Retina (tissue), 1 donor: ENCODE results near the gene IQUB.
"Not testable (repeated sequence)": the region's sequence is repeated elsewhere in the genome, so short reads cannot be mapped to it uniquely, and the experiment has no call there.

Source experiments
- DNase-seq: peaks from one replicate; pipeline ENCODE4 v3.0.0-alpha.2; 2016

IQUB gene

DNA sequence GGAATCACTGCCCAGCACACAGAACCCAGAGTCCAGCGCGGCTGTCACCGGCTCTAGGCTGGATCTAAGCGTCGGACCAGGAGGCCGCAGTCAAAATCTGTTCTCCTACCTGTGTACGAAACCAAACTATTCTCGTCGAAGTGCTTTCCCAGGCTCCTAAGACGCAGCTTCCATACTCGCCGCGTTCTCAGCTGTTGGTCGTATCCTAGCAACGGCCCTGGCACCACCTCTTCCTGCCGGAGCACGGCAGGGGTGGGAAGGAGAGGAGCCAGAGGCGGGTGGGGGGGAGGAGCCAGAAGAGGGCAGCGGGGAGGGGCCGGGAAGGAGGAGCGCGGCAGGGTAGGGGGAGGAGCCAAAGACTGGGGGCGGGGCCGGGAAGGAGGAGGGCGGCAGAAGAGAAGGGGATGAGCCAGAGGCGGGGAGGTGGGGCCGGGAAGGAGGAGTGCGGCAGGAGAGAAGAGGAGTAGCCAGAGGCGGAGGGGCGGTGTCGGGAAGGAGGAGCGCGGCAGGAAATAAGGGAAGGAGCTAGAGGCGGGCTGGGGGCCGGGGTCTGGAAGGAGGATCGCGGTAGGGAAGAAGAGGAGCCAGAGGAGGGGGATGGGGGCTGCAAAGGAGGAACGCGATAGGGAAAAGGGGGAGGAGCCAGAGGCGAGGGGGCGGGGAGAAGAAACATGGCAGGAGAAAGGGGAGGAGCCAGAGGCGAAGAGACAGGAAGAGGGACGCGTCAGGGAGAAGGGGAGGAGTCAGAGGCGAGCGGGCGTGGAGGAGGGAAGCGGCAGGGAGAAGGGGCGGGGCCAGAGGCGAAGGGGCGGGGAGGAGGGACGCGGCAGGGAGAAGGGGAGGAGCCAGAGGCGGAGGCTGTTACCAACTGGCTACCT is at the start of gene IQUB:
TSS of gene IQUB (minus strand) at position 213 of the 878 bp plus-strand sequence. CDS start 22,255 bp downstream, outside the sequence.
- DNase-seq, result peak; percentile 92

DNA sequence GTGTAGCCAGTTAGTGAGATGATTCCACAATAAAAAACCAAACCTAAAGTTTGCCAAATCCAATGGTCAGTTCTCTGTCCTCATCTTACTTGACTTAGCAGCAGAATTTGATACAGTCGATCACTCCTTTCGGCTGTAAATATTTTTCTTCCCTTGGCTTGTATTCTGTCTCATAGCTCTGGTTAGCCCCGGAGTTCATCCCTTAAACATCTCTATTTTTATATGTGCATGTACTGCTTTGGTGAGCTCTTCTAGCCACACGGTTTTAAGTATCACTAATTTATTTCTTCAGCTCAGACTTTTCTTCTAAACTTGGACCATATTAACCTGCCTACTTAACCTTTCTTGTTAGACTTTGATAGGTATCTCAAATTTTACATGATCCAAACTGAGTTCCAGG is 49.4 kb upstream of the IQUB start:
- DNase-seq, result no peak

DNA sequence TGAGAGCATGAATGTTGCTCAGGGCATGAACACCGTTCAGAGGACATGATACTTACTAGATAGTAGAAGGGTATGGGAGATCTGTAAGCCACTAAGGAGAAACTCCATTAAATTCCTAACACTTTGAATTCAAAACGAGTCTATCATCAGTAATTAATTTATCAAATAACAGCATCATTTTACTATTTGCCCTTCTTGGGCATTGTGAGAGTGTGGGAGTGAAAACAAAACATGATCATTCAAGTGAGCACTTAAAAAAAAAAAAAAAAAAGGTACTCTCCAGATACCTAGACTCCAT is 46.7 kb upstream of the IQUB start:
- no peak for DNase-seq

GRCh38 chr7:123580406-123581161 is 46.2 kb upstream of the IQUB start:
- peak; percentile 30 for DNase-seq

DNA sequence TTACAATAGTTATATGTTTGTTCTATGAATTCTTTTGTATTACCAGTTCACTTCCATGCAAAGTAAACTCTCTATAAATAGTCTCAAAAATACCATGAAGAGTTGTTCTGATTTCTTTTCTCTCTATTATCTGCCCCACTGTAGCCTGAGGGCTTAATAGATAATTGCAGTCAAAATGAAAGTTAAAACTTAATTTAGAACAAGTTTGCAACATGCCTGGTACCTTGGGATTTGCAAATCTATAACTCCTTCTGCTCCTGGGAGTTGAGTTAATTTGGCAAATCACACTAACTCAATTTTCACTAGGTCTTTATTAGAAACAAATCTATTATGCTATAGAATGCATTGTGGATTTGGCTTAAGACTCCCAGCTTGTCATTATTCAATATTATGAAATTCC is 45.0 kb upstream of the IQUB start:
- DNase-seq, result no peak

GRCh38 chr7:123573896-123574467 is 39.6 kb upstream of the IQUB start:
- no peak for DNase-seq

DNA sequence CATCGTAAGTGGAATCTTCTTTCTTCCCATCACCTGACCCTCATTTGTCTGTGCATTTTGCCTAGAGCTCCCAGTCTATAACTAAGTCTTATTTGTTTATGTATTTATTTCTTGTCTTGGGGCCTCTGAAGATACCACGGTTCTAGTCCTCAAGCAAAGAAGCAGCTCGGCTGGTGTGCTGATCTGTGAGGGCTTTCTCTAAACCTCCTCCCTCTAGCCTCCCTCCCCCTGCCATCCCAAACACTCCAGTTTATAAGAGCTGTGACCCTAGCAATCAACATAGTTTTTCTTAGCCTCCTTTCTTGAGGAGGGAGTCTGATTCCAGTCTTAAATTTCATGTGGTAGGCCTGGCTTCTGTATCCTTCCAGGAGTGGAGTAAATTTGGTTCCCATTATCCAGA is 38.9 kb upstream of the IQUB start:
- DNase-seq, result no peak

DNA sequence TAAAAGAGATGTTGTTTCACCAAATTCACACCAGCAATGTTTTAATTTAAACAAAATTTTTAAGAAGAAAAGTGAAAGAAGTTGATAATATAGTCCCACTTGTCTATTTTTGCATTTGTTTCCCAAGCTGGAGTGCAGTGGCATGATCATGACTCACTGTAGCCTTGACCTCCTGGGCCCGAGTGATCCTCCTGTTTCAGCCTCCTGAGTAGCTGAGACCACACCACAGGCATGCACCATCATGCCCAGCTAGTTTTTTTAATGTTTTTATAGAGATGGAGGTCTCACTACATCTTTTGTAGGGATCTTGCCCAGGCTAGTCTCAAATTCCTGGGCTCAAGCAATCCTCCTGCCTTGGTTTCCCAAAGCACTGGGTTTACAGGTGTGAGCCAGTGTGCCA is 37.3 kb upstream of the IQUB start:
- DNase-seq, result no peak

DNA sequence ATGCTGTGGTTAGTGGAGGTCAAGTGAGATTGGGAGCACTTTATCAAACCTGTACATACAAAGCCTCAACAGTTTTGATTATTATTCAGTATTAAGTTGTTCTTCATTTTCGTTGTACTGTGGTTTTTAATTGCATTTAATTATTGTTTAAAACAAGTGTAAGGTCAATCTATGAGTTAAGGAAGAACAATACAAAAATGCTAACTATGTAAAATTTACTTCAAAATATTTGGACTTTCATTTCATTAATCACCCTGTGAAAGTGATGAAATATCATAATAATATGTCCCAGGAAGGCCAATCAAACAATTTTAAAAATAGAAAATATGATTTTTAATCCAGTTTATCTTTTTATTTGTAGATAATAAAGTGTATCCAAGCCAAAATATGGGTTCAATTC is 36.8 kb upstream of the IQUB start:
- DNase-seq, result no peak

DNA sequence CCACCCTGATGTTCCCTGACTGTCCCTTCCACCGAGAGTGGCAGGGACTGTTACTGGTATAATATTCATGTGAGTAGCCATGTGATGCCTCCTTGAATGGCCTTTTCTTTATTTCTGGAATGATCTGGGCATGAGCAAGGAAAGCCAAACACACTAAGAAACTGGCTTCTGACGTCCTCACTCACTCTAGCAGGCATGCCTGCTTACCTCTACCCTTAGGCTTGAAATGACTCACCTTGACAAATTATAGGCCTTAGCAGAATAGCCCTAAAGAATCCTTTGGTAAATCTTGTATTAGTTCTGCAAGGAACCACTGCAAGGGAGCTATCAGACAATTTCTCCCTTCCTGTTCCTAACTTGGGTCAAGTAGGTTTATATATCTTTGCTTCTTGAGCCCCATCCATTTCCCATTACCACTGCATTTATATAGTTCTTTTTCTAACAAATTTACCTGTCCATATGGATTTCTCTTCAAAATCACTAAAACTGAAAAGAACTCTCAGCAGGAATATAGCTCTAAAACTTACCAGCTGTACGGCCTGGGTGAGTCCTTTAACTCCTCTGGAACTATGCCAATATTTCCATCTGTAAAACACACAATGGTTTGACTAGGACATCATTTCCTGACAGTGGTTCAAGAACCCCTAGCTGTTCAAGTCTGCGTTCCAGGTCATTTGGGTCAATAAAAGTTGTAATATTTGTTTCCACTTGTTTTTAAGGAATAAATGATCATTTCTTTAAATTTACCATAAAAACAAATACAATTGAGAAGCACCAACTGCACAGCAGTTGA is 36.2 kb upstream of the IQUB start:
- DNase-seq, result no peak

- no peak for DNase-seq
Measured at GRCh38 chr7:123569352-123570010, 35.1 kb upstream of the IQUB start.

DNA sequence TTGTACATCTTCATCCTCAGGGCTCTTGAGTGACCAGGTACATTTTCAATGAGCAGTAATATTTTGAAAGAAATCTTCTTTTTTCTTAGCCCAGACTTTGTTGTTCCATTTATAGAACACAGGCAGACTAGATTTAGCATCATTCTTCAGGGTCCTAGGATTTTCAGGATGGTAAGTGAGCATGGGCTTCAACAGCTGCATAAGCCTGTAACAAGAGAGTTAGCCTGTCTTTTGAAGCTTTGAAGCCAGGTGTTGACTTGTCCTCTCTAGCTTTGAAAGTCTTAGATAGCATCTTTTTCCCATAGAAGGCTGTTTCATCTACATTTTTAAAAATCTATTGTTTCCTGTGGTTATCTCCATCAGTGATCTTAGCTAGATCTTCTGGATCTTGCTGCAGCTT is 27.7 kb upstream of the IQUB start:
- DNase-seq, result no peak

GRCh38 chr7:123558289-123558874 is 24.0 kb upstream of the IQUB start:
- no peak for DNase-seq

DNA sequence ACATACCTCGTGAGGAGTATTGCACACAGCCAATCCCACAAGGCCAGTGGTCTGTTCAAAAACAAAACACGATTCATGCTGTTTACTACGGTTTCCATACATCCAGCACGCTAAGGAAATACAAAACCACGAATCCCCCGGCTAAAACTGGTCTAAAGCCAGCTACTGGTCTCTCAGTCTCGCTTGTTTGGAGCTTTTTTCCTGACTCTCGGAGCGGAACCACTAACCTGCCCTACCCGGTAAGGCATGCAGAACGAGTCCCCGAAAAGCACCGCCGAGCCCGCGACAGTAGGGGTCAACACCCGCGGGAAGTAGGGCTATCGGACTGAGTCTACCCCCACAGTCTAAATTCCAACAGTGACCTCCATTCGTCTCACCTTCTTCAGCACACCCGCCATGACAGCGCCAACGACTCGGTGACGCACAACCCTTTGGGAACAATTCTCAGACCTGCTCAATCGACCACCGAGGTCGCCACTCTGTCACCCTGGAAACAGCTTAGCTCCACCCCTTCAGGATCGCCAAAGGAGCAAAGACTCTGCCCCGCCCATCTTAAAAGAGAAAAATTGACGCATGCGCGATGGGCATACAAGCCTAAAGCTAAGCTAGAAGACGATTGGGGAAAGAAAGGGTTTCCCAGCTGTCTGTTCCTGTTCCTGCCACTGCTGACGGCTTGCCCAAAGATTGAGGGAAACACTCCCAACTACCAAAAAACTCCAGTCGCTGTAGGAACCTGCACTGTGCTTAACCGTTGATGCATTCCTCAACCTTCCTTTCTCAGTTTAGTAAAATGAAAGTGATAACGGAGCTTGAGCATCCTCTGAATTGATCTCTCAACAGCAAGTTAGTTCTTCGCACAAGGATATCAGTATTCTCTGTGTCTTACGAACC is 23.2 kb upstream of the IQUB start, which contains the start of gene NDUFA5:
TSS of gene NDUFA5 (minus strand) at position 421 of the 891 bp plus-strand sequence. CDS start at position 398, 23 bp downstream.
- DNase-seq, result peak; percentile 98

GRCh38 chr7:123557016-123557397 is 22.6 kb upstream of the IQUB start:
- no peak for DNase-seq

DNA sequence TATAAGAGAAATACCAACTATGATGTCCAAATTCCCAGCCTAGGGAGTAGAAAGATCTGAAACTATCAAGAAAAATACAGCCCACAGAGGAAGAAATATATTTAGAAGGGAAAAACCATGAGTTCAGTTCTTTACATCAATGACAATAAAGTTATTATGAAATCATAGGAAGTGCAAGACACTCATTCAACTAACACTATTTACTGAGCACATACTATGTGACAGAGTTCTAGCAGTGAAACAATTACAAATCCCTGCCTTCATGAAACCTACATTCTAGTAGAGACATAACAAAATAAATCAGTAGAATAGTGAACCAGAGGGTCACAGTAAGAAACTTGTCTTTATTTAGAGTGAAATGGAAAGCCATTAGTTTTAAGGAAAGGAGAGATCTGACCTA is 21.1 kb upstream of the IQUB start:
- no peak for DNase-seq

- no peak for DNase-seq
Measured at GRCh38 chr7:123553159-123553558, 18.8 kb upstream of the IQUB start.

GRCh38 chr7:123552641-123553040 is 18.2 kb upstream of the IQUB start:
- DNase-seq, result no peak

DNA sequence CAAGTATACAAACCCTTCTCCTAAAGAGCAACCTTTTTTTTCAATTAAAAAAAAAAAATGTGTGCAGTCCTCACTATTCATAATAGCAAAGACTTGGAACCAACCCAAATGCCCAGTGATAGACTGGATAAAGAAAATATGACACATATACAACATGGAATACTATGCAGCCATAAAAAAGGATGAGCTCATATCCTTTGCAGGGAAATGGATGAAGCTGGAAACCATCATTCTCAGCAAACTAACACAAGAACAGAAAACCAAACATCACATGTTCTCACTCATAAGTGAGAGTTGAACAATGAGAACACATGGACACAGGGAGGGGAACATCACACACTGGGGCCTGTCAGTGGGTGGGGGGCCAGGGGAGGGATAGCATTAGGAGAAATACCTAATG is 17.7 kb upstream of the IQUB start:
- DNase-seq, result not testable (repeated sequence)

DNA sequence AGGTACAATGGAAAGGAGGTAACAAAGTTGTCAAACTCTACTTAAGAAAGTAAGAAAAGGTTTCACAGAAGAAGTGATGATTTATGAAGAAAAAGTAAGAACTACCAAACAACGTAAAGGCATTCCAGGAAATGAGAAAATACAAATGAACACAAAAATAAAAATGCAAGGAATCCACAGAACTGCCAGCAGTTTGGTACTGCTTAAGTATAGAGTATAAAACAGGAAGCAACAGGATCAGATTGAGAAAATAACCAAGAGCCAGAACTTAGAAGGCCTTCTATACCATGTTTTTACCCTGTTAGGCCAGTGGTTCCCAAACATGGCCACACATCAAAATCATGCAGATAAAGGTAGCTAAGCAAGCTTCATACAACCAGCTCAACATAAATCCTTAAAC is 14.0 kb upstream of the IQUB start:
- DNase-seq, result no peak

GRCh38 chr7:123539871-123540270 is 5.5 kb upstream of the IQUB start:
- DNase-seq, result no peak
